Measurements from ENCODE around the gene DHFR2. TPM values are rescaled to one million over a fixed set of nuclear protein-coding genes. Genes with fewer than 3 reads are reported as not detected.

DHFR2 gene
- 3.8 and 6.0 TPM in 2 replicates for total RNA-seq (2014; rRNA removed; shearing (Covaris generic))

DNA sequence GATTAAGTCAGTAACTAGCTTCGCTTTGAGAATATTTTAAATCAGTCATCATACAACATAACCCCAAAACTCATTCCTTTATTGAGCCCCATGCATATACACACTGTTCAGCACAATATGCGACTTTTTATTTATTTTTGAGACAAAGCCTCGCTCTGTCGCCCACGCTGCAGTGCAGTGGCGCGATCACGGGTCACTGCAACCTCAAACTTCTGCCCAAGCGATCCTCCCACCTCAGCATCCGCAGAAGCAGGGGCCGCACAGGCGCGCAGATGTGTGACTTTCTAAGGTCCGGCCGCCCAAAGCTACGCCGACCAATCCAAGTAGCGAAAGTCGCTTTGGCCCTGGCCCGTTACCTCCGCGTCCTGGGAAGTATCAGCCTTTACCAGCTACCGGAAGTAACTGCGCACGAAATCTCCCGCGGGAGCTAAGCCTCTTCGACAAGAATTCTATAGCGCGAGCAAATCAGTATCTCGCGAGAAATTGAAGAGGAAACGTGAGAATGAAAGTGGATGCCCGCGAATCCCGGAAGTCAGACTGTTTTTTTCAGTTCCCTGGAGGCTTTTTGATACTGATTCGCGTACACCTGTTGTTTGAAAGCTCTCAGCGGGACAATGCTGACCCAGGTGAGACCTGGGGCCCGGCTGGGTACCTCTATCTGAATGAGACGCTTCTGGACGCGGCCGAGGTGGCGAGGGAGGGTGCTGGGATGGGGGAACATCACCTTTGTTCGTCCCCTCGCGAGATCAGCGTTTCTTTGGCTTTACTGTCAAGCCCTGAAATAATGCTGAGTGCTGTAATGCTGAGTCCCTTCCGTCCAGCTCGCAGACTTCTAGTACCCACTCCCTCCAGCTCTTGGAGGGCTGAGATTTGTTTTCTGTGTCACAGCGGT, at the start of gene DHFR2, which contains the start of gene NSUN3:
Gene DHFR2, minus strand, starts transcription at position 404 of the 892 bp plus-strand sequence. CDS start 1,405 bp downstream, outside the sequence.
Gene NSUN3, plus strand, starts transcription at position 549 of the 892 bp plus-strand sequence. Its CDS starts 66 bp downstream, at position 615.

DNA sequence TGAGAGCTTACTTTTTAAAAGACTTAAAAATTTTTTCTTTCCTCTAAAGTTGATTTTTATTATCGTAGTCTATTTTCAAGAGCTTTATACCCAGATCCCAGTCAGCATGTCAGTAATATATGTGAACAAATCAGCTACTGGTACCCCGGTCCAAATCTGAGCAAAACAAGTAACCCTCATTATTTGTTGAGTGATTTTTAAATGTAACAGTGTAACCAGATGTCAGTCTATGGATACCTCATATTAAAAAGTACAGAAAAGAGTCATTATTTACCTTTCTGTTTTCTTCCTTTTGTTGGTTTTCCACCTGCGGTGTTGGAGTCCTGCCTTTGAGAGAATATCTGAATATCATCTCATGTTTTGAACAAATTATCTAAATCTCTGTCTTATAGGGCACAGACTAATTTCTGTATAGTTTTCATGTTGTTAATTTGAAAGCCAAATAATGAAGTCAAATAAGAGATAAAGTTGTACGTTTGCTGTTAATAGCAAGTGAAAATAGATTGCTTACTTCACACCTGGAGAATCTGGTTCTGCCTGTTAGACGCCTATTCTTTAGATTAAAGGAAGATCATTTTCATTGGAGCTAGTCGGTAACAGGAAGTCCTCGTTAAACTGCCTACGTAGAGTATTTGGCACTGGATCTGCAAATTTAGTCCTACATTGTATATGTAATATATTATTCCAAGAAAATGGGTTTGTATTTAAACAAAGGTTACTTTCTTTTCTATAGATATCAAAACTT, 34.5 kb downstream of the DHFR2 start, which contains the start of gene STX19:
Gene STX19, minus strand, starts transcription at position 505 of the 745 bp plus-strand sequence. CDS start 13,328 bp downstream, outside the sequence.

Other genes with a start within 250 kb of the DHFR2 start
- gene PROS1, start 89.0 kb downstream of the DHFR2 start, total RNA-seq (2014; rRNA removed; shearing (Covaris generic)): 6.0 and 6.6 TPM in 2 replicates
- 19.5 and 22.5 TPM in 2 replicates for gene ARL13B, start 82.8 kb downstream of the DHFR2 start, total RNA-seq (2014; rRNA removed; shearing (Covaris generic))
- gene STX19, start 34.3 kb downstream of the DHFR2 start, total RNA-seq (2014; rRNA removed; shearing (Covaris generic)): 0.30 TPM in 1 of 2 replicates, not detected in the other
- 10.0 and 15.3 TPM in 2 replicates for gene NSUN3, start 145 bp upstream of the DHFR2 start, total RNA-seq (2014; rRNA removed; shearing (Covaris generic))